ENCODE results near the gene DSCAML1.

The DSCAML1 gene

GRCh38 chr11:117691516-117691915, 105.5 kb downstream of the DSCAML1 start:
- no peak for DNase-seq (ENCODE audit: low spot score)

- no peak for DNase-seq (ENCODE audit: low spot score)
These were observed 105.8 kb downstream of the DSCAML1 start for GRCh38 chr11:117691218-117691514.

GRCh38 chr11:117690484-117691217, 106.4 kb downstream of the DSCAML1 start:
- DNase-seq (ENCODE audit: low spot score) = no peak

- no peak for DNase-seq (ENCODE audit: low spot score)
These were observed 108.7 kb downstream of the DSCAML1 start for GRCh38 chr11:117688255-117688797.

- DNase-seq (ENCODE audit: low spot score) = no peak
These were observed 109.2 kb downstream of the DSCAML1 start for GRCh38 chr11:117687776-117688175.

GRCh38 chr11:117686711-117687110, 110.3 kb downstream of the DSCAML1 start:
- no peak for DNase-seq (ENCODE audit: low spot score)

- DNase-seq (ENCODE audit: low spot score) = no peak
These were observed 111.5 kb downstream of the DSCAML1 start for GRCh38 chr11:117685566-117685965.

GRCh38 chr11:117684731-117685130, 112.3 kb downstream of the DSCAML1 start:
- DNase-seq (ENCODE audit: low spot score) = no peak

- no peak for DNase-seq (ENCODE audit: low spot score)
These were observed 112.9 kb downstream of the DSCAML1 start for GRCh38 chr11:117684111-117684510.

GRCh38 chr11:117681438-117681837, 115.6 kb downstream of the DSCAML1 start:
- no peak for DNase-seq (ENCODE audit: low spot score)

- DNase-seq (ENCODE audit: low spot score) = no peak
These were observed 117.6 kb downstream of the DSCAML1 start for GRCh38 chr11:117679461-117679860.

GRCh38 chr11:117678658-117679406, 118.2 kb downstream of the DSCAML1 start:
- no peak for DNase-seq (ENCODE audit: low spot score)

- DNase-seq (ENCODE audit: low spot score) = no peak
These were observed 119.2 kb downstream of the DSCAML1 start for GRCh38 chr11:117677729-117678310.

GRCh38 chr11:117676501-117676900, 120.5 kb downstream of the DSCAML1 start:
- no peak for DNase-seq (ENCODE audit: low spot score)

- DNase-seq (ENCODE audit: low spot score) = no peak
These were observed 123.4 kb downstream of the DSCAML1 start for GRCh38 chr11:117673602-117674001.

- DNase-seq (ENCODE audit: low spot score) = no peak
These were observed 125.6 kb downstream of the DSCAML1 start for GRCh38 chr11:117671370-117671769.

GRCh38 chr11:117670924-117671323, 126.1 kb downstream of the DSCAML1 start:
- DNase-seq (ENCODE audit: low spot score) = no peak

- no peak for DNase-seq (ENCODE audit: low spot score)
These were observed 126.6 kb downstream of the DSCAML1 start for GRCh38 chr11:117670443-117670842.

GRCh38 chr11:117669616-117670015, 127.4 kb downstream of the DSCAML1 start:
- no peak for DNase-seq (ENCODE audit: low spot score)

- no peak for DNase-seq (ENCODE audit: low spot score)
These were observed 128.0 kb downstream of the DSCAML1 start for GRCh38 chr11:117669062-117669461.

- no peak for DNase-seq (ENCODE audit: low spot score)
These were observed 128.7 kb downstream of the DSCAML1 start for GRCh38 chr11:117668321-117668751.

- DNase-seq (ENCODE audit: low spot score) = no peak
These were observed 132.1 kb downstream of the DSCAML1 start for GRCh38 chr11:117664897-117665296.

- no peak for DNase-seq (ENCODE audit: low spot score)
These were observed 133.2 kb downstream of the DSCAML1 start for GRCh38 chr11:117663821-117664220.

Measured in HuH-7.5 (cell line).